Stomach (tissue), 9 donors: ENCODE results near the gene ME3. TPM values are rescaled to one million over a fixed set of nuclear protein-coding genes. Genes with fewer than 3 reads are reported as not detected.
"Not testable (repeated sequence)": the region's sequence is repeated elsewhere in the genome, so short reads cannot be mapped to it uniquely, and the experiment has no call there.

Experiments
- DNase-seq, 2 donors: peaks; one replicate each; pipeline versions ENCODE4 v3.0.0 to v3.0.0-alpha.2; 2013 to 2019
- H3K27ac ChIP-seq, 5 donors: fragments of 200-600 bp in 4 of 5; sonication (generic) in 4 of 5; one replicate each; pipeline ENCODE4 v1.5.1; 2013 to 2019; ENCODE audit warnings: mild to moderate bottlenecking in 1 of 5, moderate library complexity in 1 of 5
- H3K27me3 ChIP-seq, 3 donors: fragments of 200-600 bp; sonication (generic); one replicate each; pipeline ENCODE4 v1.5.1; 2017 to 2019; ENCODE audit warnings: mixed run types in 1 of 3
- H3K36me3 ChIP-seq, 4 donors: fragments of 200-600 bp; sonication (generic); 1 replicate in 3 of 4; 2 replicates in 1 of 4; pipeline ENCODE4 v1.5.1; 2016 to 2019
- H3K4me1 ChIP-seq, 4 donors: fragments of 200-600 bp; sonication (generic); one replicate each; pipeline ENCODE4 v1.5.1; 2016 to 2019
- H3K4me3 ChIP-seq, 4 donors: fragments of 200-600 bp; sonication (generic) in 3 of 4; one replicate each; pipeline ENCODE4 v1.5.1; 2016 to 2019; ENCODE audit warnings: mild to moderate bottlenecking in 1 of 4
- H3K9me3 ChIP-seq, 4 donors: fragments of 200-600 bp; sonication (generic); one replicate each; pipeline ENCODE4 v1.5.1; 2016 to 2019
- EP300 ChIP-seq: sonication (generic); formaldehyde crosslinking; IDR thresholded peaks from one replicate; pipeline ENCODE4 v1.6.1; 2017; ENCODE audit warnings: antibody characterized with exemption
- POLR2A ChIP-seq, 4 donors: fragments of 450-650 bp; IDR thresholded peaks; one replicate each; pipeline ENCODE4 v1.6.1; 2016; ENCODE audit warnings: antibody characterized with exemption in 4 of 4, control low read depth in 2 of 4, mild to moderate bottlenecking in 1 of 4, moderate library complexity in 1 of 4
- POLR2AphosphoS5 ChIP-seq, 3 donors: sonication (generic); formaldehyde crosslinking; IDR thresholded peaks; one replicate each; pipeline ENCODE4 v1.6.1; 2016; ENCODE audit warnings: antibody characterized with exemption in 3 of 3
- WGBS, 5 donors: extraction: QIAGEN DNeasy Blood & Tissue Kit in 3 of 5; methylation state at CpG; one replicate each; pipeline versions ENCODE4 v1.1.5 to v1.1.7; 2013 to 2018; 5-methylcytosine and 5-hydroxymethylcytosine counted together
- intact Hi-C: fragments of 100-400 bp; cut with DNase I; formaldehyde crosslinking; loops from one replicate; pipeline ENCODE4 v1.15.1; 2023; ENCODE audit warnings: low total_unique reads
- polyA plus RNA-seq, 3 donors: library from polyadenylated mRNA; stranded (reverse); fragments of 200-250 nt; gene quantifications; one replicate each; pipeline ENCODE4 v1.2.3, GENCODE V29; 2013
- total RNA-seq, 5 donors: library from RNA; depleted of rRNA; stranded (reverse); fragments of >200 nt; gene quantifications; one replicate each; pipeline versions ENCODE4 v1.1.0 to v1.2.3, GENCODE V29; 2014 to 2016
- TF ChIP-seq, protein P1 (sequence below), 7 experiments: fragments of 450-650 bp in 4 of 7; fragments of 200-600 bp in 3 of 7; sonication (generic) in 3 of 7; IDR thresholded peaks; one replicate each; pipeline ENCODE4 v1.5.1; 2016 to 2019; ENCODE audit warnings: antibody characterized with exemption in 7 of 7, control low read depth in 2 of 7, mild to moderate bottlenecking in 1 of 7
- donor health status: healthy with polysubstance abuse.
- donor health status: Bipolar disorder and iron deficiency.
- donor health status: healthy.

The ME3 gene
- total and polyA plus RNA-seq, 8 donors: 11.2 to 82.1 (median 51.1) TPM

DNA sequence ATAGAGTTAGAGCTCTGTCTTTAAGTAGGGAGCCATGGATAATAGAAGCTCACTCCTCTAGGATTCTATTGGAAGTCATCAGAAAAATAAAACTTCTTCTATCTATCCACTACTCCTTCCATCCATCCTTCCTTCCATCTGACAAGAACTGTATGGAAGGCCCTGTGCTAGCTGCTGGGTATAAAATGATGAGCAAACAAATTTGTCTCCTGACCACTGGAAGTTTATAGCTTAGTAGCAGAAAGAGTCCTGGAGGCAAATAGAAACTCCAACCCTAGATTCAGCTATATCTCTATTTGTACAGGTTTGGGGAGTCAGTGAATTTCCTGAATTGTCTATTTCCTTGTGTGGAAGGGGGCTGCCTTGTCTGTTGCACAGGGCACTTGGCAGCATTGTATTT, 136.6 kb downstream of the ME3 start:
- no peaks in the 10 kb centered on the region for H3K36me3 ChIP-seq
- H3K27me3 ChIP-seq: no peaks in the 10 kb centered on the region
- no peak for DNase-seq
- TF ChIP-seq POLR2AphosphoS5 (IDR thresholded peaks at IDR 0.05) (no peak), EP300 (no peak), POLR2A (IDR thresholded peaks at IDR 0.05) (no peak)
- TF ChIP-seq, protein P1, sequence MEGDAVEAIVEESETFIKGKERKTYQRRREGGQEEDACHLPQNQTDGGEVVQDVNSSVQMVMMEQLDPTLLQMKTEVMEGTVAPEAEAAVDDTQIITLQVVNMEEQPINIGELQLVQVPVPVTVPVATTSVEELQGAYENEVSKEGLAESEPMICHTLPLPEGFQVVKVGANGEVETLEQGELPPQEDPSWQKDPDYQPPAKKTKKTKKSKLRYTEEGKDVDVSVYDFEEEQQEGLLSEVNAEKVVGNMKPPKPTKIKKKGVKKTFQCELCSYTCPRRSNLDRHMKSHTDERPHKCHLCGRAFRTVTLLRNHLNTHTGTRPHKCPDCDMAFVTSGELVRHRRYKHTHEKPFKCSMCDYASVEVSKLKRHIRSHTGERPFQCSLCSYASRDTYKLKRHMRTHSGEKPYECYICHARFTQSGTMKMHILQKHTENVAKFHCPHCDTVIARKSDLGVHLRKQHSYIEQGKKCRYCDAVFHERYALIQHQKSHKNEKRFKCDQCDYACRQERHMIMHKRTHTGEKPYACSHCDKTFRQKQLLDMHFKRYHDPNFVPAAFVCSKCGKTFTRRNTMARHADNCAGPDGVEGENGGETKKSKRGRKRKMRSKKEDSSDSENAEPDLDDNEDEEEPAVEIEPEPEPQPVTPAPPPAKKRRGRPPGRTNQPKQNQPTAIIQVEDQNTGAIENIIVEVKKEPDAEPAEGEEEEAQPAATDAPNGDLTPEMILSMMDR (IDR thresholded peaks at IDR 0.05): no peak
- no peaks in the 10 kb centered on the region for H3K9me3 ChIP-seq
- no peaks in the 10 kb centered on the region for H3K4me1 ChIP-seq
- intact Hi-C loops: no loop called here
- no peak overlapping the region for H3K4me3 ChIP-seq
- no peak overlapping the region for H3K27ac ChIP-seq

DNA sequence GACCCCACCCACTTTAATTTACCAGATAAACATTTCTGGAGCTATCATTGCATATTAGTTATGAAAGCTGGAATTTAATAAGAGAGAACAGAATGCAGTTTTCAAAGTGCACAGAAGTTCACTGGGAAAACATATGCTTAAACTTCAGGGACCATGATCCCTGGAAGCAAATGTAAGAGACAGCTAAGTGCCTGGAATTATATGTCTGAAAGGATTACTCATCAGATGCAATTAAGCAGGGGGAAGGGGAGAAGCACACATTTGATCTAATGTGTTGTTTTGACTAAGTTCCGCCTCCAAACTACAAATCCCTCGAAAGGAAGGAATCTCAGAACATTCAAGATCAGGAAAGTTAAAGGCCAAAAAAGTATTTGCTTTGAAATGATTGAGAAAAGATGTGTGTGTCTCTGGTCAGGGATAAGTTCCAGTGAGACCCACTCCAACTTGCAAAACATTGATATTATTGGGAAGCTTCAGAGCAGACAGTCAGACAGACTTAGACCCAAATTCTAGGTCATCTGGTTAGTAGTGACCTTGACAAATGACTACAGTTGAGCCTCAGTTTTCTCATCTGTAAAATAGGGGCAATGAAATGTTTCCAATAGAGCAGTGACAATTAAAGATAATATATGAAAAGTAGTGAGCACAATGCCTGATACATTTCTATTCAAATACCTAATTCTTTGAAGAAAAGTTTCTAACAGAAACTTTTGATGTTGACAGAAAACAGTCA, 147.6 kb downstream of the ME3 start:
- H3K27me3 ChIP-seq: no peaks in the 10 kb centered on the region
- peaks cover 0 to 14% (median 7%) of the 10 kb centered on the region in 4 donors for H3K9me3 ChIP-seq
- H3K36me3 ChIP-seq: peaks cover 0 to 10% (median 0%) of the 10 kb centered on the region in 4 donors
- TF ChIP-seq, protein P1 (IDR thresholded peaks at IDR 0.05): no peak
- TF ChIP-seq POLR2A (IDR thresholded peaks at IDR 0.05) (no peak), EP300 (no peak), POLR2AphosphoS5 (IDR thresholded peaks at IDR 0.05) (no peak)
- peak in 1 of 2 donors; percentile 73 for DNase-seq
- peak overlapping the region in 4 of 5 donors; percentile 55 to 70 (median 62) for H3K27ac ChIP-seq
- WGBS, 5 donors: 53 to 75% (median 69%) methylated on average over 2 of the region's 2 CpGs
- no peak overlapping the region for H3K4me3 ChIP-seq
- peaks cover 0 to 30% (median 17%) of the 10 kb centered on the region in 4 donors for H3K4me1 ChIP-seq
- intact Hi-C loops: no loop called here

DNA sequence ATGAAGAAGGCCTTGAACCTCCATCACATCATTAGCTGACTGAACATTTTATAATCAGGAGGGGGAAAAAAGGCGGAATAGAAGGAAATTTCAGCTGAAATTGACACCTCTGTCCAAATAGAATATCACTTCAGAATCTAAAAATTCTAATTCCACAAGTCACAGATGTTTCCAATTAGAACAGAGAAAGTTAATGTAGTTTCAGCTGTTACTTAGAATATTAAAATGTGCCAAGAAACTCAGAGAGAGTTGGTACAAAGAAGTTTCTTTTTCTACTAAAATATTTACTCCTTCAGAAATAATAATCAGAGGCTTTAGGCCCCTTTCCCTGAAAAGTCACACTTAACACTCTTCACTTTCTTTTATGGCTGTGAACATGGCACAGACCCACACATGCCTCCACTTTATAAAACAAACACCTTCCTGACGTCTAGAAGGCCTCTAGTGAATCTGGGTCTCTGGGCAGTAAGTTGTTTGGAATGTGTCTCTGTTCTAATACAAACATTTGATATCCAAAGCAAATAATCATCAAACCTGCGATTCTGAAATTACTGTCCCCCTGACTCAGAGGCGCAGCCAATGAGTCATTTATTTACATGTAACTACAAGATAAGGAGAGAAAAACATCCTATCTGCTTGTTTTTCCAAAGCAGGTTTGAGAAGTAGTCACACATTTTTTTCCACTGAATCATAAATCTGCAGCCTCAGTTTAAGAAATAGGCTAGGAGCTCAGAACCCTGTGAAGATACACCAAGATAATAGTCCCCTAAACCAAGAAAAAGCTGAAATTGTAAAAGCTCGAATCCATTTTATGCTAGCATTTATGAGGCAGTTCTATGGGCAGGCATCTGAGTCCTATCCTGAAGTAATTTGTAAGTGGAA, 148.4 kb downstream of the ME3 start:
- 25 to 31% (median 27%) methylated on average over 5 of the region's 5 CpGs for WGBS, 5 donors
- H3K4me1 ChIP-seq: peaks cover 7 to 38% (median 25%) of the 10 kb centered on the region in 4 donors
- DNase-seq: peak; percentile 39 to 60
- H3K4me3 ChIP-seq: no peak overlapping the region
- H3K27me3 ChIP-seq: no peaks in the 10 kb centered on the region
- H3K36me3 ChIP-seq: peaks cover 0 to 10% (median 0%) of the 10 kb centered on the region in 4 donors
- TF ChIP-seq, protein P1 (IDR thresholded peaks at IDR 0.05): no peak
- TF ChIP-seq EP300 (no peak), POLR2A (IDR thresholded peaks at IDR 0.05) (no peak), POLR2AphosphoS5 (IDR thresholded peaks at IDR 0.05) (peak in 2 of 3 donors; percentile 74 to 77)
- intact Hi-C loops: no loop called here
- peak overlapping the region in 4 of 5 donors; percentile 55 to 70 (median 62) for H3K27ac ChIP-seq
- peaks cover 0 to 14% (median 7%) of the 10 kb centered on the region in 4 donors for H3K9me3 ChIP-seq

GRCh38 chr11:86522512-86522911, 149.9 kb downstream of the ME3 start:
- H3K4me3 ChIP-seq, intact Hi-C loops, H3K27me3 ChIP-seq, DNase-seq, H3K27ac ChIP-seq: not testable (repeated sequence)
- Histone ChIP-seq H3K4me1 (peaks cover 8 to 50% (median 34%) of the 10 kb centered on the region in 4 donors), H3K9me3 (peaks cover 0 to 14% (median 5%) of the 10 kb centered on the region in 4 donors), H3K36me3 (peaks cover 0 to 10% (median 0%) of the 10 kb centered on the region in 4 donors)
- WGBS, 5 donors: 93 to 99% (median 96%) methylated on average over 5 of the region's 5 CpGs
